Esophagus (tissue), 2 donors: ENCODE data around the gene ARHGAP30. TPM values are rescaled to one million over a fixed set of nuclear protein-coding genes. Genes with fewer than 3 reads are reported as not detected.

Experiments used
- H3K27ac ChIP-seq, 2 donors: one replicate each; pipeline ENCODE4 v1.5.1; 2013; ENCODE audit warnings: low read depth in 2 of 2, mild to moderate bottlenecking in 2 of 2, inconsistent platforms in 1 of 2, low read length in 1 of 2, moderate library complexity in 1 of 2
- H3K27me3 ChIP-seq, 2 donors: one replicate each; pipeline ENCODE4 v1.6.1; 2013; ENCODE audit warnings: low read length in 2 of 2, control low read depth in 1 of 2, mild to moderate bottlenecking in 1 of 2; ENCODE audit not compliant: insufficient read depth in 2 of 2, control insufficient read depth in 1 of 2
- H3K36me3 ChIP-seq, 2 donors: one replicate each; pipeline ENCODE4 v1.6.1; 2013; ENCODE audit warnings: low read length in 1 of 2; ENCODE audit not compliant: control insufficient read depth in 2 of 2, insufficient read depth in 2 of 2
- H3K4me1 ChIP-seq, 2 donors: one replicate each; pipeline ENCODE4 v1.6.1; 2013; ENCODE audit warnings: low read length in 1 of 2; ENCODE audit not compliant: control insufficient read depth in 2 of 2, insufficient read depth in 2 of 2
- H3K4me3 ChIP-seq, 2 donors: one replicate each; pipeline ENCODE4 v1.5.1; 2013; ENCODE audit warnings: low read length in 2 of 2, mild to moderate bottlenecking in 2 of 2, low read depth in 1 of 2, moderate library complexity in 1 of 2
- H3K9me3 ChIP-seq, 2 donors: one replicate each; pipeline ENCODE4 v1.6.1; 2013; ENCODE audit warnings: mild to moderate bottlenecking in 2 of 2, low read depth in 1 of 2, low read length in 1 of 2, moderate library complexity in 1 of 2; ENCODE audit not compliant: control insufficient read depth in 2 of 2, insufficient read depth in 1 of 2
- WGBS, 2 donors: extraction: QIAGEN DNeasy Blood & Tissue Kit; methylation state at CpG; one replicate each; pipeline ENCODE4 v1.1.7; 2013; 5-methylcytosine and 5-hydroxymethylcytosine counted together
- polyA plus RNA-seq, 2 donors: library from polyadenylated mRNA; stranded (reverse); fragments of 200-250 nt; gene quantifications; one replicate each; pipeline ENCODE4 v1.2.3, GENCODE V29; 2013
- donor health status: healthy with polysubstance abuse.
- donor health status: Bipolar disorder and iron deficiency.

The ARHGAP30 gene
- polyA plus RNA-seq, 2 donors = 7.9 to 9.5 TPM

DNA sequence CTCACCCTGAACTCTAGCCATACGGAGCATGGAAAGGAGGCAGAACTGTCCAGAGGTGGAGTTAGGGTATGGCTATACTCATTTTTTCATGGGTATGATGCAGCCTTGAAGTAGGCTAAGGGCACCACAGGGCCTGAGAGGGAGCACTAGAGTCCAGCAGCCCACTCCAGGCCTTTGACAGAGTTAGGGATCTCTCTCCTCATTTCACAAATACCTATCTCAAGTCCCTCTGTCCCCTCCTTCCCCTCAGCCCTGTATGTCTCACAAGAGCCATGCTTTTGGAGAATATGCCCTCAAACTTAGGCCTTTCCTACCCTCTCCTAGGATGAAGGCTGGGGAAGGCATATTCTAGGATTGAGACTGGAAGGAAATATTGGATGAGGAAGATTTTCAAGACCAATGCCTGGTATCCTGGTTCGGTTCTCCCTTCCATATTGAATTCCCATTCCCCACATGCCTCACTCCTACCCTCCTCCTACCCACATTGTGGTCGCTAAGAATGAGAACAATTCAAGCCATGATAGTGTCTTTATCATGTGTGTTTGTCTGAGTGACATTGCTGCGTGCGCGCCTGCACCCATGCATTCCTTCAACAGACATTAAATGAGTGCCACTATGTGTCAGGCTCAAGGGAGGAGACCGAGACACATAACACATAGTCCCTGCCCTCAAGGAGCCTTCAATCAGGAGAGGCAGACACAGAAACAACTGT is 22.3 kb upstream of the ARHGAP30 start:
- Histone ChIP-seq H3K4me3 (no peak overlapping the region), H3K9me3 (no peaks in the 10 kb centered on the region), H3K27ac (peak overlapping the region; percentile 71 to 89), H3K4me1 (peaks cover 0 to 28% of the 10 kb centered on the region in 2 donors), H3K36me3 (no peaks in the 10 kb centered on the region), H3K27me3 (no peaks in the 10 kb centered on the region)
- WGBS, 2 donors = 87 to 92% methylated on average over 7 of the region's 7 CpGs

DNA sequence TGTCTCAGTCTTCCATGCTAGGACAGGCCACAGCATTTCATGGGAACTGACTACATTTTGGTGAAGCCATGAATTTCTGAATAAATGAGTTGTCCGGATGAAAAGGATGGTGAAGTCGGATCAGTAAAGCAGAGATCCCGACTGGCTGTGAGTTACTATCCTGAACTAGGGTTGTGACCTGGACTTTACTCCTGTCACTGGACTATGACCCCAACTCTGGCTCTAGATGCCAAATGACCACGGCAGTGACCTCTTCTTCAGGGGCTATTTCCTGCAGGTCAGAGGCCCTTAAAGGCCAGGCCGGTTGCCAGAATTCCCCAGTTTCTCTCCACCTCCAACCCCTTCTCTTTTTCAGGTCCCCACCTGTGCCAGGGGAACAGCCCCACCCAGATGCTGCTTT is 21.4 kb upstream of the ARHGAP30 start:
- H3K27me3 ChIP-seq = no peaks in the 10 kb centered on the region
- H3K27ac ChIP-seq = peak overlapping the region in 1 of 2 donors; percentile 89
- 87 to 89% methylated on average over 5 of the region's 5 CpGs for WGBS, 2 donors
- no peaks in the 10 kb centered on the region for H3K36me3 ChIP-seq
- H3K4me1 ChIP-seq = peaks cover 0 to 27% of the 10 kb centered on the region in 2 donors
- no peaks in the 10 kb centered on the region for H3K9me3 ChIP-seq
- no peak overlapping the region for H3K4me3 ChIP-seq

GRCh38 chr1:161090617-161091016 is 20.9 kb upstream of the ARHGAP30 start:
- Histone ChIP-seq H3K9me3 (no peaks in the 10 kb centered on the region), H3K4me3 (no peak overlapping the region), H3K4me1 (peaks cover 0 to 24% of the 10 kb centered on the region in 2 donors), H3K36me3 (no peaks in the 10 kb centered on the region), H3K27ac (peak overlapping the region in 1 of 2 donors; percentile 33), H3K27me3 (no peaks in the 10 kb centered on the region)
- WGBS, 2 donors = 75 to 77% methylated on average over 3 of the region's 3 CpGs

GRCh38 chr1:161089938-161090337 is 20.2 kb upstream of the ARHGAP30 start:
- 89 to 94% methylated on average over 5 of the region's 5 CpGs for WGBS, 2 donors
- no peaks in the 10 kb centered on the region for H3K36me3 ChIP-seq
- H3K4me1 ChIP-seq = peaks cover 0 to 22% of the 10 kb centered on the region in 2 donors
- no peaks in the 10 kb centered on the region for H3K27me3 ChIP-seq
- H3K27ac ChIP-seq = peak overlapping the region; percentile 94 to 96
- H3K9me3 ChIP-seq = no peaks in the 10 kb centered on the region
- peak overlapping the region in 1 of 2 donors; percentile 68 for H3K4me3 ChIP-seq

GRCh38 chr1:161089251-161089924 is 19.7 kb upstream of the ARHGAP30 start, which contains the start of gene NECTIN4:
TSS of gene NECTIN4 (minus strand) at chr1:161089558. CDS start at chr1:161089296, 262 bp downstream.
- no peaks in the 10 kb centered on the region for H3K27me3 ChIP-seq
- H3K36me3 ChIP-seq = no peaks in the 10 kb centered on the region
- no peaks in the 10 kb centered on the region for H3K9me3 ChIP-seq
- WGBS, 2 donors = 35 to 47% methylated on average over 22 of the region's 22 CpGs
- peak within 1 kb of the TSS; percentile 94 to 96 for H3K27ac ChIP-seq
- peaks cover 0 to 23% of the 10 kb centered on the region in 2 donors for H3K4me1 ChIP-seq
- H3K4me3 ChIP-seq = peak within 1 kb of the TSS; percentile 68 to 73

- Histone ChIP-seq H3K9me3 (no peaks in the 10 kb centered on the region), H3K27me3 (no peaks in the 10 kb centered on the region), H3K36me3 (no peaks in the 10 kb centered on the region), H3K27ac (peak overlapping the region; percentile 94 to 96), H3K4me3 (peak overlapping the region; percentile 68 to 73), H3K4me1 (peaks cover 0 to 23% of the 10 kb centered on the region in 2 donors)
- 54 to 61% methylated on average over 3 of the region's 3 CpGs for WGBS, 2 donors
Measured at GRCh38 chr1:161088587-161089110, 19.0 kb upstream of the ARHGAP30 start.

- H3K4me3 ChIP-seq = peak overlapping the region; percentile 68 to 73
Measured at GRCh38 chr1:161086457-161086856, 16.8 kb upstream of the ARHGAP30 start.

GRCh38 chr1:161085165-161085564 is 15.5 kb upstream of the ARHGAP30 start:
- Histone ChIP-seq H3K27ac (peak overlapping the region; percentile 94 to 96), H3K4me1 (peaks cover 0 to 13% of the 10 kb centered on the region in 2 donors), H3K27me3 (no peaks in the 10 kb centered on the region), H3K9me3 (no peaks in the 10 kb centered on the region), H3K4me3 (peak overlapping the region; percentile 68 to 73), H3K36me3 (no peaks in the 10 kb centered on the region)
- WGBS, 2 donors = 51 to 62% methylated on average over 2 of the region's 2 CpGs

More at GRCh38 chr1:161086457-161086856, 16.8 kb upstream of the ARHGAP30 start:
- H3K27ac ChIP-seq = peak overlapping the region; percentile 94 to 96
- WGBS, 2 donors = 51% methylated on average over 4 of the region's 4 CpGs
- H3K27me3 ChIP-seq = no peaks in the 10 kb centered on the region
- H3K9me3 ChIP-seq = no peaks in the 10 kb centered on the region
- no peaks in the 10 kb centered on the region for H3K36me3 ChIP-seq
- peaks cover 0 to 8% of the 10 kb centered on the region in 2 donors for H3K4me1 ChIP-seq

GRCh38 chr1:161084597-161084988 is 14.9 kb upstream of the ARHGAP30 start:
- no peaks in the 10 kb centered on the region for H3K9me3 ChIP-seq
- H3K36me3 ChIP-seq = peaks cover 0 to 4% of the 10 kb centered on the region in 2 donors
- H3K4me1 ChIP-seq = peaks cover 3 to 14% of the 10 kb centered on the region in 2 donors
- peak overlapping the region; percentile 68 to 73 for H3K4me3 ChIP-seq
- WGBS, 2 donors = 92% methylated on average over 1 of the region's 1 CpG
- H3K27me3 ChIP-seq = no peaks in the 10 kb centered on the region
- H3K27ac ChIP-seq = peak overlapping the region; percentile 94 to 96
